GM18858 (cell line): ENCODE results near the gene ZFYVE16.
"Not testable (repeated sequence)": the region's sequence is repeated elsewhere in the genome, so short reads cannot be mapped to it uniquely, and the experiment has no call there.

Source experiments
- ATAC-seq: cut with Tn5 transposase; IDR thresholded peaks from one replicate; pipeline ENCODE4 v1.9.1; 2021; ENCODE audit not compliant: unreplicated experiment

ZFYVE16 gene

DNA sequence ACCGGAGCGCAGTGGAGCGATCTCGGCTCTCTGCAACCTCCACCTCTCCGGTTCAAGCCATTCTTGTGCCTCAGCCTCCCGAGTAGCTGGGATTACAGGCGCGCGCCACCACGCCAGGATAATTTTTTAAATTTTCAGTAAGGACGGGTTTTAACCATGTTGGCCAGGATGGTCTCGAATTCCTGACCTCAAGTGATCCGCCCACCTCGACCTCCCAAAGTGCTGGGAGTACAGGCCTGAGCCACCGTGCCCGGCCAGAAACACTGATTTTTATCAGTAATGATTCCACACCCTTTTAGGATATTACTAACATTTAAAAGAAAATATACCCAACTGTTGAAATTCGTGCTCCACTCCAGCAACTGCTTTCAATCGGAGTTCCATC, 79.6 kb downstream of the ZFYVE16 start:
- no peak for ATAC-seq

DNA sequence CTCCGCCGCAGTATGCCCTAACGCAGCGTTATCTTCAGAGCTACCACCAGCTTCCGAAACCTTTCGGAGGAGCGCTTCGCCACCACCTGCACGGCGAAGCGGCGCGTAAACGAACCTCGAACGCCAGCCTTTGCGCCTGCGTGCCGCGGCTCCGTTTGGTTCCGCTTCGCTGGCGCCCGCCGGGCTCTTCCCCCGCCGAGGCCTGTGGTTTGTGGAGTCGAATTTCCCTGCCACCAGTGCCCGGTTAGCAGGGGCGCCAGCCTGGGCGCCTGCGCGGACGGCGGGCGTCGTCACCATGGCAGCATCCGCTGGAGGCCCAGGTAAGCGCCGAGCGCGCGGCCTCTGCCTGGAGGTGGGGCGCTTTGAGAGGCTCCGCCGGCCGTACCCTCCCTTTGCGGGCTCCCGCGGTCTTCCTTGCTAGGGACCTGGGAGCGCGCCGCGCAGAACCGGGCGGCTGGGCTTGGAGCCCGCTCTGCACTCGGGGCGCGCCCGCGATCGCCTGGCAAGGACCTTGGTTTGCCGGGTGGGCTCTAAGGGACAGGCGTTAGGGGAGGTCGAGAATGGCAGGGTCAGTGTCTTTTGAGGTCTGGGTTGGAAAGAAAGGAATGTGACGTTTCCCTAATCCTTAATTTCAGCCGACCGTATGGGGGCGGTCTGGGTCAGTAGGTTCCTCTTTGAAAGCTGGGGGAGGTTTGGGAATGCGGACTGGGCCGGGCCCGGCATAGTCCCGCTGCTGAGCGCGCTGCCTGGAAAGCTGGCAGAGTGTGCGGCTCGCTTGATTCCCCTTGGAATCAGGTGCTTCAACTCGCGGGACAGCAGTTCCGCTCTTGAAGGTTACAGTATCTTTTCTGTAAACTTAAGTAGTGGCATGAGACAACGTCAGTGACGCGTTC, 80.2 kb downstream of the ZFYVE16 start, which contains the start of gene FAM151B:
TSS of gene FAM151B (plus strand) at position 272 of the 893 bp plus-strand sequence. CDS start at position 296, 24 bp downstream.
- ATAC-seq, result peak; percentile 77

DNA sequence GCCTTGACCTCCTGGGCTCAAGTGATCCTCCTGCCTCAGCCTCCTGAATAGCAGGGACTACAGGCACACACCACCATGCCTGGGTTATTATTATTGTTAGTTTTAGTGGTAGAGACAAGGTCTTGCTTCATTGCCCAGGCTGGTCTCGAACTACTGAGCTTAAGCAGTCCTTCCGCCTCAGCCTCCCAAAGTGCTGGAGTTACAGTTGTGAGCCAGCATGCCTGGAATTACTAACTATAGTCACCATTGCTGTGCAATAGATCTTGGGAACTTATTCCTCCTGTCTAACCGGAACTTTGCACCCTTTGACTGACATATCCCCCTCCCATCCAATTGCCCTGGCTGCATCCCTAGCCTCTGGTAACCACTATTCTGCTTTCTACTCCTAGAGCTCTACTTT, 83.4 kb downstream of the ZFYVE16 start:
- no peak for ATAC-seq

DNA sequence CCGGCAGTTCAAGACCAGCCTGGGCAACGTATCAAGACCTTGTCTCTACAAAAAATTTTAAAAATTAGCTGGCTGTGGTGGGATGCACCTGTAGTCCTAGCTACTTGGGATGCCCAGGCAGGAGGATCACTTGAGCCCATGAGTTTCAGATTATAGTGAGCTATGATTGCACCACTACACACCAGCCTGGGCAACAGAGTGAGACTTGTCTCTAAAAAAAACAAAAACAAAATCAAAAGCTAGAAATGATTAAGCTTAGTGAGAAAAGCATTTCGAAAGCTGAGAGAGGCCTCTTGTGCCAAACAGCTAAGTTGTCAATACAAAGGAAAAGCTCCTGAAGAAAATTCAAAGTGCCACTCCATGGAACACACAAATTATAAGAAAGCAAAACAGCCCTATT, 84.9 kb downstream of the ZFYVE16 start:
- no peak for ATAC-seq

DNA sequence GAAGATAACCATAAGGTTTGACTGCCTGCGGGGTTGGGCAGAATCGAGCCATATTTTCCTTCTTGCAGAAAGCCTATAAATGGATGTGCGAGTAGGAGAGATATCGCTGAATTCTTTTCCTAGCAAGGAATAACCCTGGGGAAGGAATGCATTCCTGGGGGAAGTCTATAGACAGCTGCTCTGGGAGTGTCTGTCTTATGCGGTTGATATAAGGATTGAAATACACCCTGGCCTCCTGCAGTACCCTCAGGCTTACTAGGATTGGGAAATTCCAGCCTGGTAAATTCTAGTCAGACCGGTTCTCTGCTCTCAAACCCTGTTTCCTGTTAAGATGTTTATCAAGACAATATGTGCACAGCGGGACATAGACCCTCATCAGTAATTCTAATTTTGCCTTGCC, 85.6 kb downstream of the ZFYVE16 start:
- ATAC-seq, result not testable (repeated sequence)

DNA sequence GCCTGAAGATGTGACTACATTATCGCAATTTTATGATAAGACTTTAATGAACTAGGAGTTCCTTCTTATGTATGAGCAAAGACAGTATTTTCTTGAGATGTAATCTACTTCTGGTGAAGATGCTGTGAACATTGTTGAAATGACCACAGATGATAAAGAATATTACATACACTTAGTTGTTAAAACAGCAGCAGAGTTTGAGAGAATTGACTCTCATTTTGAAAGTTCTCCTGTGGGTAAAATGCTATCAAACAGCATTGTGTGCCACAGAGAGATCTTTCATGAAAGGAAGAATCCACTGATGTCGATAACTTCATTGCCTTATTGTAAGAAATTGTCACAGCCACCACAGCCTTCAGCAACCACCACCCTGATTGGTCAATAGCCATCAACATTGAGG, 88.0 kb downstream of the ZFYVE16 start:
- ATAC-seq, result no peak

DNA sequence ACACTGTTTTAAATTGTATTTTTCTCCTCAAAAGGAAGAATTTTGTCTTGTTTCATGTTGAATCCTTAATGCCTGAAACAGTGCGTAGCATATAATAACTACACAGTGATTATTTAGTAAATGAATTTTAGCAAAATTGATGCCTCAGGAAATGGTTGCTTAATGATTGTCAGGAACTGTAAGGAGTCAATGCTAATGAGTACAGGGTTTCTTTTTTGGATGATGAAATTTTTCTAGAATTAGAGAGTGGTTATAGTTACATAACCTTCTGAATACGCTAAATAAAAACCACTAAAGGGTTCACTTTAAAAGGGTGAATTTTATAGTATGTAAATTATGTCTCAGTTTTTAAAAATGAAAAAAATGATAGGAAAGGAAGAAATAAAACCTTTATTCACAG, 94.9 kb downstream of the ZFYVE16 start:
- no peak for ATAC-seq

DNA sequence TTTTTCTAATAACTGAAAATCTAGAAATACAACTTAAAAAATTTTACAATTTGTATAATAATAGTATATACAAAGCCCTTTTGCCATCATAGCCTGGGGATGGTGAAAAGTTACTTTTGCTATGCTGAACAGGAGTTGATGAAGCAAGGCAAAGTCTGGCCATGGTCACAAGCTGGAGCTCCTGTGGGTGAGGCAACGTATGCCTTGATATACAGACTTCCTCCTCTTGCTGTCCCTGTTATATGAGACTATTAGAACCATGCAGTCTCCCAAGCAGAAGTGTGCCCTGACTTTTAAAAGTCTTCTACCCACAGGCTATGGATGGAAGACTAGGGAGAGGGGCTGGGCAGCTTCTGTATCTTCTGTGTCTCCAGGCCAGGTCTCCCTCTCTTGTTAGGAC, 95.8 kb downstream of the ZFYVE16 start:
- ATAC-seq, result no peak

DNA sequence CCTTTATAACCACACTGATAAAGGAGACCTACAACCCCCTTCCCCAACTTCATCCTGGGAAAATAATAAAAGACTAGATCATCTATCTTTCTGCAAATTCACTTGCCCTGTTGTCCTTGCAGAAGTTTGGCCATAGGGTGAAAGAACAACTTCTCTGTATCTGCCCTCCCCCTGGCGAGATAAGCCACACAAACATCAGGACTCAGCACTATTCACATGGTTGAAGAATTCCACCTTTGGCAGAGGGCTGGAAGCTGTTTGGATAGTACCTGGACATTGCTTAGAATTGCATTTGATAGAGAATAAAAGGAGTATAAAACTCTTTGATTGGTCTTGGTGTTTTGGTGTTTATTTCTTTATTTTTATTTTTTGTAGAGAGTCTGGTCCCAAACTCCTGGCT, 97.0 kb downstream of the ZFYVE16 start:
- no peak for ATAC-seq

DNA sequence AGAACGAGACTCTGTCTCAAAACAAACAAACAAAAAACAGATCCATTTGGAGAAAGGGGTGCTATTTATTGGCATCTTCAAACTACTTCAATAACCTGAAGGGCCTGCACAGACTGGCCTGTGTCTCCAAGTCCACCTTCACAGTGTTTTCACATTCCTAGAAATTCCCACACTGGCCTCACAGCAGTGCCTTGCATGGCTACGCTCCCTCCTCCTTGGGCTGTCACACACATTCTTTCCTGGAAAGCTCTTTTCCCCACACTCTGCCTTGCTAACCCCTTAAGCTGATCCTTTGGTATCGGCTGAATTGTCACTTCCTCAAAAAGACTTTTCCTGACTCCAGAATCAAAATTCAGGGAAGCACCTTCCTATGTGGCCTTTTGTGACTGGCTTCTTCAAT, 99.8 kb downstream of the ZFYVE16 start:
- ATAC-seq, result no peak

DNA sequence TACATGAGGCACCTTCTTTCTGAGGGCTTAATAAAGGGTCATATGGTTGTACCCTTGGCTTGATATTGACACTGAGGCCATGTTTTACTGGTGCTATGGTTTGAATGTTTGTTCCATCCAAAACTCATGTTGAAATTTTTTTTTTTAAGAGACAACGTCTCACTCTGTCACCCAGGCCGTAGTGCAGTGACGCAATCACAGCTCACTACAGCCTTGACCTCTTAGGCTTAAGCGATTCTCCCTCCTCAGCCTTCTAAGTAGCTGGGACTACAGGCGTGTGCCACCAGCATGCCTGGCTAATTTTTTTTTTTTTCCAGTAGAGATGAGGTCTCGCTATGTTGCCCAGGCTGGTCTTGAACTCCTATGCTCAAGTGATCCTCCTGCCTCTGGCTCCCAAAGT, 101.0 kb downstream of the ZFYVE16 start:
- ATAC-seq, result no peak

DNA sequence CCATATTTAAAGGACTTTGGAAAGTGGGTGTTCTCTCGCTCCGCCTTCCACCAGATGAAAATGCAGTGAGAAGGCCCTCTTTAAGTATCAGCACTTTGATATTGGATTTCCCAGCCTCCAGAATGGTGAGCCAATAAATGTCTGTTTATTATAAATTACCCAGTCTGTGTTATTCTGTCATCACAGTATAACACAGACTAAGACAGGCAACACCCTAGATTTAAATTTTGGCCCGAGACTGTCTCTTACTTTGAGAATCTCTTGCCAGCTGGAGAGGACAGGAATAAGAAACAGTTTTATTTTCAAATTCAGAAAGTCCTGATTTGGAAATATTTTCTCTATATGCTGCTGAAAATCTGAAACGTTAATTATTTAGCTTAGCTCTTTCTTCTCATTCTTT, 101.5 kb downstream of the ZFYVE16 start:
- no peak for ATAC-seq

DNA sequence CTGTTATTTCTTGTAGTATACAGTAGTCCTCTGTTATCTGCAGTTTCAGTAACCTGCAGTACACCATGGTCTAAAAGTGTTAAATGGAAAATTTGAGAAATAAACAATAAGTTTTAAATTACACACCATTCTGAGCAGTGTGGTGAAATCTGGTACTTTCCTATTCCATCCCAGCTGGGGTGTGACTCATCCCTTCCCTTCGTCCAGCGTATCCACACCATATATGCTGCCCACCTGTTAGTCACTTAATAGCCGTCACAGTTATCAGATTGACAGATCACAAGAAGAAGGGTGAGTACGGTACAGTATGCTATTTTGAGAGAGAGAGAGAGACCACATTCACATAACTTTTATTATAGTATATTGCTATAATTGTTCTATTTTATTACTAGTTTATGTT, 109.0 kb downstream of the ZFYVE16 start:
- no peak for ATAC-seq
